Keratinocyte (primary cell): Measurements from ENCODE around the gene DLL1. TPM values are rescaled to one million over a fixed set of nuclear protein-coding genes. Genes with fewer than 3 reads are reported as not detected.

Experiments used
- DNase-seq: peaks from one replicate; pipeline ENCODE4 v3.0.0-alpha.2; 2011; ENCODE audit warnings: low read depth, missing footprints, low spot score
- FAIRE-seq: peaks from 2 replicates; lab custom pipeline; 2011; peaks lifted over from hg19 to GRCh38; lab: Jason Lieb, UNC
- H2AFZ ChIP-seq: 2 replicates; pipeline ENCODE4 v1.6.0; 2012; ENCODE audit warnings: low read length, control low read depth, inconsistent platforms; ENCODE audit not compliant: control insufficient read depth
- H3K27ac ChIP-seq: 2 replicates; pipeline ENCODE4 v1.5.1; 2011; ENCODE audit warnings: low read length; ENCODE audit not compliant: control insufficient read depth, insufficient read depth
- H3K27me3 ChIP-seq: 3 replicates; pipeline ENCODE4 v1.6.0; 2011; ENCODE audit warnings: low read length; ENCODE audit not compliant: control insufficient read depth, insufficient read depth; ENCODE audit errors: extremely low read depth
- H3K36me3 ChIP-seq, 2 experiments: 2 replicates in 1 of 2; 3 replicates in 1 of 2; pipeline ENCODE4 v1.5.1; 2011; ENCODE audit warnings: low read length in 2 of 2, mild to moderate bottlenecking in 1 of 2; ENCODE audit not compliant: control insufficient read depth in 2 of 2, insufficient read depth in 2 of 2; ENCODE audit errors: extremely low read depth in 1 of 2
- H3K4me1 ChIP-seq: 3 replicates; pipeline ENCODE4 v1.5.1; 2011; ENCODE audit warnings: low read length; ENCODE audit not compliant: control insufficient read depth, insufficient read depth; ENCODE audit errors: extremely low read depth
- H3K4me2 ChIP-seq: 3 replicates; pipeline ENCODE4 v1.6.0; 2011; ENCODE audit warnings: low read depth, low read length; ENCODE audit not compliant: control insufficient read depth, insufficient read depth; ENCODE audit errors: extremely low read depth
- H3K4me3 ChIP-seq, 3 experiments: fragments of 200-600 bp in 1 of 3; sonication (generic) in 1 of 3; 2 replicates in 2 of 3; 3 replicates in 1 of 3; pipeline ENCODE4 v1.5.1; 2011 to 2016; ENCODE audit warnings: low read length in 3 of 3, mild to moderate bottlenecking in 3 of 3, control low read depth in 2 of 3, inconsistent platforms in 1 of 3, low read depth in 1 of 3, mixed read lengths in 1 of 3, mixed run types in 1 of 3, moderate library complexity in 1 of 3; ENCODE audit not compliant: control insufficient read depth in 2 of 3, insufficient read depth in 2 of 3; ENCODE audit errors: extremely low read depth in 1 of 3
- H3K79me2 ChIP-seq: 2 replicates; pipeline ENCODE4 v1.6.0; 2012; ENCODE audit warnings: low read length; ENCODE audit not compliant: control insufficient read depth, insufficient read depth
- H3K9ac ChIP-seq: 3 replicates; pipeline ENCODE4 v1.6.0; 2011; ENCODE audit warnings: low read length; ENCODE audit not compliant: control insufficient read depth, insufficient read depth; ENCODE audit errors: extremely low read depth
- H3K9me1 ChIP-seq: 3 replicates; pipeline ENCODE4 v1.6.0; 2011; ENCODE audit warnings: low read length; ENCODE audit not compliant: control insufficient read depth, insufficient read depth; ENCODE audit errors: extremely low read depth
- H3K9me3 ChIP-seq: 2 replicates; pipeline ENCODE4 v1.5.1; 2012; ENCODE audit warnings: low read depth, low read length; ENCODE audit not compliant: control insufficient read depth
- H4K20me1 ChIP-seq: 3 replicates; pipeline ENCODE4 v1.6.0; 2011; ENCODE audit warnings: low read length; ENCODE audit not compliant: control insufficient read depth, insufficient read depth; ENCODE audit errors: extremely low read depth
- CTCF ChIP-seq, 3 experiments: IDR thresholded peaks in 1 of 3; conservative IDR thresholded peaks in 1 of 3; optimal IDR thresholded peaks in 1 of 3; 2 replicates in 2 of 3; 3 replicates in 1 of 3; pipeline versions ENCODE3 to v1.5.1; 2011; ENCODE audit warnings: low read length in 3 of 3, mild to moderate bottlenecking in 3 of 3, moderate library complexity in 2 of 3, control low read depth in 1 of 3, inconsistent platforms in 1 of 3; ENCODE audit not compliant: insufficient read depth in 2 of 3; ENCODE audit errors: extremely low read depth in 1 of 3
- EZH2 ChIP-seq: IDR thresholded peaks from one replicate; pipeline ENCODE4 v1.6.1; 2012; ENCODE audit warnings: inconsistent platforms, mild to moderate bottlenecking, low read length, moderate library complexity
- dilution Hi-C: fragments of 300-500 bp; cut with MboI; formaldehyde crosslinking; loops from one replicate; pipeline ENCODE4 v1.7.0; 2020; ENCODE audit warnings: low sequenced_read_pairs; ENCODE audit not compliant: extremely low pct_ligation_motif_present
- polyA plus RNA-seq, 5 experiments: library from polyadenylated mRNA; depleted of rRNA in 3 of 5; stranded (reverse) in 3 of 5; stranded (forward) in 1 of 5; unstranded in 1 of 5; fragments of >200 nt; gene quantifications; 1 replicate in 1 of 5; 2 replicates in 3 of 5; 3 replicates in 1 of 5; pipeline versions ENCODE4 v1.2.1 to v1.2.3, GENCODE V29; 2011 to 2012; ENCODE audit warnings: missing spikeins in 2 of 5, low read depth in 1 of 5, low replicate concordance in 1 of 5

Gene DLL1
- polyA plus RNA-seq, 1 donor (not counting 4 experiments of a cell fraction or from before 2014, with no cell fraction given) = 8.2 TPM

- H3K4me1 ChIP-seq = no peaks in the 10 kb centered on the region
- H3K9me1 ChIP-seq = no peaks in the 10 kb centered on the region
- FAIRE-seq (no peak), DNase-seq (no peak)
- H3K27me3 ChIP-seq = no peaks in the 10 kb centered on the region
- H3K9me3 ChIP-seq = no peaks in the 10 kb centered on the region
- H3K9ac ChIP-seq = no peak overlapping the region
- H3K4me2 ChIP-seq = no peak overlapping the region
- no peaks in the 10 kb centered on the region for H4K20me1 ChIP-seq
- H3K4me3 ChIP-seq = no peak overlapping the region
- dilution Hi-C loops = no loop called here
- H3K79me2 ChIP-seq = no peaks in the 10 kb centered on the region
- H3K27ac ChIP-seq = no peak overlapping the region
- no peaks in the 10 kb centered on the region for H3K36me3 ChIP-seq
- H2AFZ ChIP-seq = no peak overlapping the region
- TF ChIP-seq EZH2 (no peak), CTCF (optimal IDR thresholded peaks at IDR 0.05 in 1 of 3, IDR thresholded peaks at IDR 0.05 in 1 of 3, conservative IDR thresholded peaks at IDR 0.05 in 1 of 3; ENCODE audit: extremely low read depth in 1 of 3, insufficient read depth in 2 of 3, low read length in 3 of 3) (no peak)
Measured at GRCh38 chr6:170267688-170268087, 23.2 kb downstream of the DLL1 start.

- H3K27ac ChIP-seq = no peak overlapping the region
- H3K9me3 ChIP-seq = no peaks in the 10 kb centered on the region
- no peak overlapping the region for H3K9ac ChIP-seq
- H4K20me1 ChIP-seq = no peaks in the 10 kb centered on the region
- no peak overlapping the region for H3K4me2 ChIP-seq
- dilution Hi-C loops = no loop called here
- no peaks in the 10 kb centered on the region for H3K9me1 ChIP-seq
- no peak for TF ChIP-seq EZH2
- TF ChIP-seq CTCF (optimal IDR thresholded peaks at IDR 0.05 in 1 of 3, IDR thresholded peaks at IDR 0.05 in 1 of 3, conservative IDR thresholded peaks at IDR 0.05 in 1 of 3; ENCODE audit: extremely low read depth in 1 of 3, insufficient read depth in 2 of 3, low read length in 3 of 3) = no peak
- no peak overlapping the region for H3K4me3 ChIP-seq
- no peak overlapping the region for H2AFZ ChIP-seq
- H3K79me2 ChIP-seq = no peaks in the 10 kb centered on the region
- no peak for DNase-seq
- no peak for FAIRE-seq
- no peaks in the 10 kb centered on the region for H3K36me3 ChIP-seq
- H3K27me3 ChIP-seq = no peaks in the 10 kb centered on the region
- H3K4me1 ChIP-seq = no peaks in the 10 kb centered on the region
Measured at GRCh38 chr6:170266061-170266825, 24.6 kb downstream of the DLL1 start.
